Mucosa of rectum (tissue), 2 donors: Measurements from ENCODE around the gene TIAM2.
"Not testable (repeated sequence)": the region's sequence is repeated elsewhere in the genome, so short reads cannot be mapped to it uniquely, and the experiment has no call there.

Source experiments
- H3K27ac ChIP-seq, 2 donors: one replicate each; pipeline ENCODE4 v1.7.0; 2013; ENCODE audit warnings: inconsistent platforms in 2 of 2, low read depth in 2 of 2, low read length in 2 of 2
- H3K27me3 ChIP-seq, 2 donors: one replicate each; pipeline ENCODE4 v1.7.0; 2013; ENCODE audit warnings: low read length in 2 of 2; ENCODE audit not compliant: control insufficient read depth in 2 of 2, insufficient read depth in 2 of 2
- H3K36me3 ChIP-seq, 2 donors: one replicate each; pipeline ENCODE4 v1.7.0; 2013; ENCODE audit warnings: low read length in 2 of 2; ENCODE audit not compliant: control insufficient read depth in 2 of 2, insufficient read depth in 2 of 2
- H3K4me1 ChIP-seq, 2 donors: one replicate each; pipeline ENCODE4 v1.7.0; 2013; ENCODE audit warnings: low read length in 2 of 2, mild to moderate bottlenecking in 1 of 2; ENCODE audit not compliant: control insufficient read depth in 2 of 2, insufficient read depth in 2 of 2
- H3K4me3 ChIP-seq, 2 donors: one replicate each; pipeline ENCODE4 v1.7.0; 2013; ENCODE audit warnings: low read length in 2 of 2
- H3K9ac ChIP-seq, 2 donors: one replicate each; pipeline ENCODE4 v1.7.0; 2013; ENCODE audit warnings: low read length in 2 of 2, low read depth in 1 of 2, mild to moderate bottlenecking in 1 of 2
- H3K9me3 ChIP-seq, 2 donors: one replicate each; pipeline ENCODE4 v1.7.0; 2013; ENCODE audit warnings: low read length in 2 of 2; ENCODE audit not compliant: control insufficient read depth in 2 of 2
- donor health status: healthy.
- donor health status: Normal muscosa, but diverticular disease.

TIAM2 gene

GRCh38 chr6:155173488-155173887 is 178.4 kb downstream of the TIAM2 start:
- H3K9me3 ChIP-seq: no peaks in the 10 kb centered on the region
- no peak overlapping the region for H3K9ac ChIP-seq
- H3K4me1 ChIP-seq: peaks cover 4 to 14% of the 10 kb centered on the region in 2 donors
- H3K4me3 ChIP-seq: no peak overlapping the region
- H3K36me3 ChIP-seq: no peaks in the 10 kb centered on the region
- H3K27ac ChIP-seq: no peak overlapping the region
- no peaks in the 10 kb centered on the region for H3K27me3 ChIP-seq

- no peak overlapping the region for H3K4me3 ChIP-seq
These were observed 179.6 kb downstream of the TIAM2 start for GRCh38 chr6:155174576-155175211.

GRCh38 chr6:155177363-155177961 is 182.3 kb downstream of the TIAM2 start:
- Histone ChIP-seq H3K4me1 (peaks cover 0 to 6% of the 10 kb centered on the region in 2 donors), H3K9ac (no peak overlapping the region), H3K4me3 (no peak overlapping the region), H3K9me3 (no peaks in the 10 kb centered on the region), H3K27ac (no peak overlapping the region), H3K36me3 (no peaks in the 10 kb centered on the region), H3K27me3 (no peaks in the 10 kb centered on the region)

More at GRCh38 chr6:155174576-155175211, 179.6 kb downstream of the TIAM2 start:
- Histone ChIP-seq H3K36me3 (no peaks in the 10 kb centered on the region), H3K9ac (no peak overlapping the region), H3K9me3 (no peaks in the 10 kb centered on the region), H3K27ac (no peak overlapping the region), H3K4me1 (peaks cover 4 to 14% of the 10 kb centered on the region in 2 donors), H3K27me3 (no peaks in the 10 kb centered on the region)

- H3K36me3 ChIP-seq: no peaks in the 10 kb centered on the region
- H3K4me1 ChIP-seq: peaks cover 3 to 4% of the 10 kb centered on the region in 2 donors
- H3K4me3 ChIP-seq: no peak overlapping the region
- no peak overlapping the region for H3K9ac ChIP-seq
- H3K27ac ChIP-seq: no peak overlapping the region
- no peaks in the 10 kb centered on the region for H3K9me3 ChIP-seq
- H3K27me3 ChIP-seq: no peaks in the 10 kb centered on the region
These were observed 186.4 kb downstream of the TIAM2 start for GRCh38 chr6:155181498-155181897.

GRCh38 chr6:155182103-155182502 is 187.0 kb downstream of the TIAM2 start:
- no peak overlapping the region for H3K9ac ChIP-seq

GRCh38 chr6:155183095-155183494 is 188.0 kb downstream of the TIAM2 start:
- H3K27me3 ChIP-seq: no peaks in the 10 kb centered on the region
- peak overlapping the region in 1 of 2 donors; percentile 49 for H3K27ac ChIP-seq
- peak overlapping the region in 1 of 2 donors; percentile 45 for H3K4me3 ChIP-seq
- H3K4me1 ChIP-seq: peaks cover 3 to 7% of the 10 kb centered on the region in 2 donors
- no peaks in the 10 kb centered on the region for H3K9me3 ChIP-seq
- H3K9ac ChIP-seq: no peak overlapping the region
- no peaks in the 10 kb centered on the region for H3K36me3 ChIP-seq

More at GRCh38 chr6:155182103-155182502, 187.0 kb downstream of the TIAM2 start:
- Histone ChIP-seq H3K27ac (no peak overlapping the region), H3K4me3 (no peak overlapping the region), H3K36me3 (no peaks in the 10 kb centered on the region), H3K4me1 (peaks cover 3 to 7% of the 10 kb centered on the region in 2 donors), H3K27me3 (no peaks in the 10 kb centered on the region), H3K9me3 (no peaks in the 10 kb centered on the region)

- not testable (repeated sequence) for H3K9ac ChIP-seq, H3K4me1 ChIP-seq, H3K4me3 ChIP-seq, H3K27ac ChIP-seq, H3K27me3 ChIP-seq, H3K36me3 ChIP-seq, H3K9me3 ChIP-seq
These were observed 189.9 kb downstream of the TIAM2 start for GRCh38 chr6:155185041-155185440.

GRCh38 chr6:155185544-155185943 is 190.4 kb downstream of the TIAM2 start:
- no peaks in the 10 kb centered on the region for H3K9me3 ChIP-seq
- no peaks in the 10 kb centered on the region for H3K27me3 ChIP-seq
- no peaks in the 10 kb centered on the region for H3K36me3 ChIP-seq
- no peak overlapping the region for H3K27ac ChIP-seq
- no peak overlapping the region for H3K9ac ChIP-seq
- peaks cover 3 to 7% of the 10 kb centered on the region in 2 donors for H3K4me1 ChIP-seq
- H3K4me3 ChIP-seq: no peak overlapping the region

GRCh38 chr6:155186052-155186658 is 191.0 kb downstream of the TIAM2 start:
- H3K36me3 ChIP-seq: no peaks in the 10 kb centered on the region
- H3K9ac ChIP-seq: no peak overlapping the region
- no peaks in the 10 kb centered on the region for H3K9me3 ChIP-seq
- peak overlapping the region in 1 of 2 donors; percentile 10 for H3K27ac ChIP-seq
- H3K4me1 ChIP-seq: peaks cover 3 to 7% of the 10 kb centered on the region in 2 donors
- H3K27me3 ChIP-seq: no peaks in the 10 kb centered on the region
- H3K4me3 ChIP-seq: no peak overlapping the region

GRCh38 chr6:155187106-155187505 is 192.0 kb downstream of the TIAM2 start:
- Histone ChIP-seq H3K4me1 (peaks cover 3 to 7% of the 10 kb centered on the region in 2 donors), H3K9ac (no peak overlapping the region), H3K4me3 (no peak overlapping the region), H3K9me3 (no peaks in the 10 kb centered on the region), H3K36me3 (no peaks in the 10 kb centered on the region), H3K27ac (no peak overlapping the region), H3K27me3 (no peaks in the 10 kb centered on the region)
